Measurements from ENCODE around the gene CHAT.

Gene CHAT

DNA sequence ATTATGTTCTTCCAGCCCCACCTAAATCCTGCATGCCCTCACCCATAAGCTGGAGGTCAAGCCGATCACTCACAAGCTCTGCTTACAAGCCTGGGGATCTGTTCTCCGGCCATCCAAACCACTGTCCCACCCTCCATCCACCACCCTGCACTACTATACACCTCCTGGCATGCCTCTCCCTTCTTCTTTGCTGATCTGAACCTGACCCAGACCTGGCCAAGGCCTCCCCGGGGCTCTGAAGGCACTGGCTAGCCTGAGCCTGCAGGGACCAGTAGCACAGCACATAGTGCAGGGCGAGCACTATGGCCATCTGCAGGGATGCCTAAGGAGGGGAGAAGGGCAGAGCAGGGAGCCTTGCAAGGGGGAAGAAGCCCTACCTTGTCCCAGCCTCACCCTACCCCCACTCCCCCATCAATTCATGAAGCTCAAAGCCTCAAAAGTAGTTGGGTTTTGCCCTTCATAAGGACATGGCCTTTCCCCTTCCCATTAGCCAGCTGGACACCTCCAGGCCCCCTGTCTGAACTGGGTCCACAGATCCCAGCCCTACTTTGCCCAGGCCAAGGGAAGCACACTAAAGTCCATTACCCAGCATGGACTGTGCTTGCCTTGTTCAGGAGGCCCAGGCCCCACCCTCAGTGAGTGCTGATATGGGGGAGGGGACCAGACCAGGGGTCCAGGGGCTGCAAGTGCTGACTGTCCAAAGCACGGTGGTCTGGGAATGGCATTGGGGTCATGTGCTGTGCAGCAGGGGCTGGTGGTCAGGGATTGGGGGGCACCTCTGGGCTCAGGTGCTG, 29.6 kb downstream of the CHAT start:
- TF ChIP-seq, protein P1, sequence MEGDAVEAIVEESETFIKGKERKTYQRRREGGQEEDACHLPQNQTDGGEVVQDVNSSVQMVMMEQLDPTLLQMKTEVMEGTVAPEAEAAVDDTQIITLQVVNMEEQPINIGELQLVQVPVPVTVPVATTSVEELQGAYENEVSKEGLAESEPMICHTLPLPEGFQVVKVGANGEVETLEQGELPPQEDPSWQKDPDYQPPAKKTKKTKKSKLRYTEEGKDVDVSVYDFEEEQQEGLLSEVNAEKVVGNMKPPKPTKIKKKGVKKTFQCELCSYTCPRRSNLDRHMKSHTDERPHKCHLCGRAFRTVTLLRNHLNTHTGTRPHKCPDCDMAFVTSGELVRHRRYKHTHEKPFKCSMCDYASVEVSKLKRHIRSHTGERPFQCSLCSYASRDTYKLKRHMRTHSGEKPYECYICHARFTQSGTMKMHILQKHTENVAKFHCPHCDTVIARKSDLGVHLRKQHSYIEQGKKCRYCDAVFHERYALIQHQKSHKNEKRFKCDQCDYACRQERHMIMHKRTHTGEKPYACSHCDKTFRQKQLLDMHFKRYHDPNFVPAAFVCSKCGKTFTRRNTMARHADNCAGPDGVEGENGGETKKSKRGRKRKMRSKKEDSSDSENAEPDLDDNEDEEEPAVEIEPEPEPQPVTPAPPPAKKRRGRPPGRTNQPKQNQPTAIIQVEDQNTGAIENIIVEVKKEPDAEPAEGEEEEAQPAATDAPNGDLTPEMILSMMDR (IDR thresholded peaks at IDR 0.05; ENCODE audit: low read depth, low read length) = no peak
- H3K27me3 ChIP-seq = no peaks in the 10 kb centered on the region
- no peaks in the 10 kb centered on the region for H3K36me3 ChIP-seq
- H3K4me3 ChIP-seq (ENCODE audit: low read depth, low read length) = no peak overlapping the region
- no peaks in the 10 kb centered on the region for H3K9me3 ChIP-seq
- no peak for DNase-seq
- no peaks in the 10 kb centered on the region for H3K4me1 ChIP-seq

DNA sequence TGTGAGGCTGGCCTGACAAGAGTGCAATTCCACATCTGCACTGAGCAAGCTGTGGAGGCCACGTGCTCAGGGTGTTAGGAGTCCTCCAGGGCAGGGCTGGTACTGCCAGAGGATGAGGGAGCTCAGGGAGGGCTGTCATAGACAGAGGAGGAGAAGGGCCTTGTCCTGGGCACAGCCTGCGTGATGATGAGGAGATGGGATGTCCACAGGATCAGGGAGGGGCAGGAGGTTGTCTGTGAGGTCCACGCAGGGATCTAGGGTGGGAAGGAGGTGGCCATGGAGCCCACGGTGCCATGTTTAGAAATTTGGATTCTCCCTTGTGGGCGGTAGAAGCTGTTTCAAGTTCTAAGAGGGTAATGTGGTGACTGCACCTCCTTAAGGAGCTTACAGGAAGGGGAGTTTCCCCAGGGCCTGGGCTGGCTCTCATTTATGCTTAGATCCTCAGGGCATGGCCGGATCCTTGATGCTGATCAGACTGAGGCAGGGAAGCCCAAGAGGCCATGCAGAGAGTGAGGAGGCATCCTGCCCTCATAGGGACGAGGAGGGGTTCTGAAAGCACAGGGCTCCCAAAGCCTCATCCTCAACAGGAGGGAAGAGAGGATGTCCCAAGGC, 30.3 kb downstream of the CHAT start:
- no peak for DNase-seq
- no peak overlapping the region for H3K4me3 ChIP-seq (ENCODE audit: low read depth, low read length)
- no peaks in the 10 kb centered on the region for H3K27me3 ChIP-seq
- H3K36me3 ChIP-seq = no peaks in the 10 kb centered on the region
- TF ChIP-seq, protein P1 (IDR thresholded peaks at IDR 0.05; ENCODE audit: low read depth, low read length) = no peak
- no peaks in the 10 kb centered on the region for H3K4me1 ChIP-seq
- no peaks in the 10 kb centered on the region for H3K9me3 ChIP-seq

DNA sequence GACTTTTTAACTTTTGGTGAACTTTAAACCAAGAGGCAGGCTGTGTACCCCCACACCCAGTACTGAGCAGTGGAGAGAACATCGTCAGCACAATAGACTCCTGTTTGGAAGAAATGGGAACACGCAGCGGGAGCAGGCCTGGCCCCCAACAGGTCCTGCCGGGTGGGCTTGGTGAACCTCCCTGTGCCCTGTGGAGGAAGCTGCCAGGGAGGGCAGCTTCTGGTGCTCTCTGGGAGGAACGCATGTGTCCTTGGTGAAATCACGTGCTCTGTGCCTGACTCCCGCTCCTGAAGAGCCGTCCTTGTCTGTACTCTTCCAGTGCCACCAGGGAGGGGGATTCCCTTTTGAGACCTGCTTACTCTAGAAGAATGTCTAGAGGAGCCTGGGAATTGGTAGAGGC, 31.6 kb downstream of the CHAT start:
- DNase-seq = no peak
- Histone ChIP-seq H3K9me3 (no peaks in the 10 kb centered on the region), H3K4me1 (no peaks in the 10 kb centered on the region), H3K4me3 (ENCODE audit: low read depth, low read length) (no peak overlapping the region), H3K27me3 (no peaks in the 10 kb centered on the region), H3K36me3 (no peaks in the 10 kb centered on the region)
- TF ChIP-seq, protein P1 (IDR thresholded peaks at IDR 0.05; ENCODE audit: low read depth, low read length) = no peak

DNA sequence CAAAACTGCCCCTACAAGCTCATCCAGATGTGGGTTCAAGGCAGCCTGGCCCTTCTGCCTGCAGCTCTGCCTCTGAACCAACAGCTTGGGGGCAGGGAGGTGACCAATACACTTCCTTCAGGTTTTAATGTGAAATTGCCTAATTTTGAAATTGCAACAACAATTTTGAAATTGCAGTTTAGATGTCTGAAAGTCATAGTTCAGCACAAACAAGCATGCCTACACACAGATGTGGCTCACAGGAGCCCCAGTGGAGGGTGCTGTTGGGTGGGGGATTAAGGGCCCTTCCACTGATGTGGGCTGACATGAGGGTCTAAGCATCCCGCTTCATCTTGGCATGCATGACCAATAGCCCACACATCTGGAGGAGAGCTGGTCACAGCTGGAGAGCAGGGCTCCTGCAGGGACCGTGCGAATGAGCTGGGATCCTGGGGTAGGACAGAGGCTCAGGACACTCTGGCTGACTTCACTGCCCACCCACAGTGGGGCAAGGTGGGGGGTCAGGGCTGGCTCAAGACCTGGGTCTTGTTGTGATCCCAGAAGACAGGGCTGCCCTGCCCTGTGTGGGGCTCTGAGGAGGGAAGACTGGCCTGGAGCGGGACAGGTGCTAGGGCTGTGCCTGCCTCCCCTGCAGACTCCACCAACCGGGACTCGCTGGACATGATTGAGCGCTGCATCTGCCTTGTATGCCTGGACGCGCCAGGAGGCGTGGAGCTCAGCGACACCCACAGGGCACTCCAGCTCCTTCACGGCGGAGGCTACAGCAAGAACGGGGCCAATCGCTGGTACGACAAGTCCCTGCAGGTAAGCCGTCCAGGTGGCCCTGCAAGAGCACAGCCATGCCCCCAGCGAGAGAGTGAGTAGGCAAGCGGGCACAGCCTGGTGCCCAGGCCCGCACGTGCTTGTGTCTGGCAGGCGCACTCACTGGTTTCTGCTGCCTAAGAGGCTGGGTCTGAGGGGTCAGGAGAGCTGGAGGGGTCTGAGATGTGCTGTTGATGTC, 32.3 kb downstream of the CHAT start:
- Histone ChIP-seq H3K27me3 (no peaks in the 10 kb centered on the region), H3K9me3 (no peaks in the 10 kb centered on the region), H3K36me3 (no peaks in the 10 kb centered on the region), H3K4me1 (no peaks in the 10 kb centered on the region), H3K4me3 (ENCODE audit: low read depth, low read length) (no peak overlapping the region)
- DNase-seq = no peak
- TF ChIP-seq, protein P1 (IDR thresholded peaks at IDR 0.05; ENCODE audit: low read depth, low read length) = no peak

DNA sequence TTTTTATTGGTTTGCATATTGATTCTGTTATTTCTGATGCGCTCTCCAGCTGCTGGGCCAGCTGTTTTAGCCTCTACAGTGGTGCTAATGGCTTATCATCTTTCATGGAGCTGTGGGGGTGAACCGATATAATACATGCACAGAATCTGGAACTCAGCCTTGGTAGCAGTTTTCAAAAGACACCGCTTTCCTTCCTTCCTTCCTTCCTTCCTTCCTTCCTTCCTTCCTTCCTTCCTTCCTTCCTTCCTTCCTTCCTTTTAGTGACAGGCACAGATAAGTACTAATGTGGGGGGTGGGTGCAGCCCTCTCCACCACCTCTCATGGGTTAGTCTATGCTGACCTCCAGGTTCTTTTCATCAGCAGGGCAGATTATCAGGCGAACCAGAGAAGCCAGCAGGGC, 33.7 kb downstream of the CHAT start:
- Histone ChIP-seq H3K36me3 (no peaks in the 10 kb centered on the region), H3K4me1 (no peaks in the 10 kb centered on the region), H3K27me3 (no peaks in the 10 kb centered on the region), H3K4me3 (ENCODE audit: low read depth, low read length) (no peak overlapping the region), H3K9me3 (no peaks in the 10 kb centered on the region)
- TF ChIP-seq, protein P1 (IDR thresholded peaks at IDR 0.05; ENCODE audit: low read depth, low read length) = no peak
- DNase-seq = no peak
